ENCODE measurements around the gene PGD.

DNA sequence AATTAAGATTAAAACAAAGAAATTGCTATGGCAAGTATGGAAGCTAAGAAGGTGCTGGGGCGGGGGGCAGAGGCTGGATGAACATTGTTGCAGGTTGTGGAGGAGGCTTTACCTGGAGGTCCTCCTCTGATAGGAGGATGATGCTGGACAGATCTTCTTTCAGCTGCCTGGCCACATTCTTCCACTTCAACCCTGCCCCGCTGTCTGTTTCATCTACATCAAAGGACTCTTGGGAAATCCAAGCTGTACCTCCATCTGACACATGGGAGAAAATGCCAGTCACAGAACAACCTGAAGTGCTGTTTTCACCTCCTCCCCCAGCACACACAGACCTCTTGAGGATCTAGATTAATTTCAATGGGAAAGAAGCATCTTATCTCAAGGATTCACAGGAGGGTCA, 68.2 kb downstream of the PGD start:
- TF ChIP-seq, protein P1, sequence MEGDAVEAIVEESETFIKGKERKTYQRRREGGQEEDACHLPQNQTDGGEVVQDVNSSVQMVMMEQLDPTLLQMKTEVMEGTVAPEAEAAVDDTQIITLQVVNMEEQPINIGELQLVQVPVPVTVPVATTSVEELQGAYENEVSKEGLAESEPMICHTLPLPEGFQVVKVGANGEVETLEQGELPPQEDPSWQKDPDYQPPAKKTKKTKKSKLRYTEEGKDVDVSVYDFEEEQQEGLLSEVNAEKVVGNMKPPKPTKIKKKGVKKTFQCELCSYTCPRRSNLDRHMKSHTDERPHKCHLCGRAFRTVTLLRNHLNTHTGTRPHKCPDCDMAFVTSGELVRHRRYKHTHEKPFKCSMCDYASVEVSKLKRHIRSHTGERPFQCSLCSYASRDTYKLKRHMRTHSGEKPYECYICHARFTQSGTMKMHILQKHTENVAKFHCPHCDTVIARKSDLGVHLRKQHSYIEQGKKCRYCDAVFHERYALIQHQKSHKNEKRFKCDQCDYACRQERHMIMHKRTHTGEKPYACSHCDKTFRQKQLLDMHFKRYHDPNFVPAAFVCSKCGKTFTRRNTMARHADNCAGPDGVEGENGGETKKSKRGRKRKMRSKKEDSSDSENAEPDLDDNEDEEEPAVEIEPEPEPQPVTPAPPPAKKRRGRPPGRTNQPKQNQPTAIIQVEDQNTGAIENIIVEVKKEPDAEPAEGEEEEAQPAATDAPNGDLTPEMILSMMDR (IDR thresholded peaks at IDR 0.05), result no peak
- no peak for TF ChIP-seq EP300 (IDR thresholded peaks at IDR 0.05)
- TF ChIP-seq POLR2A (IDR thresholded peaks at IDR 0.05), result no peak

Data from gastroesophageal sphincter (tissue), 3 donors.